Activated naive CD4-positive, alpha-beta T cell treated with anti-CD3 and anti-CD28 coated beads for 36 hours (primary cell): ENCODE measurements around the gene ZSWIM4. TPM values are rescaled to one million over a fixed set of nuclear protein-coding genes. Genes with fewer than 3 reads are reported as not detected.
A peak's percentile ranks its signal among the peaks of the same experiment; 100 is the strongest.

ENCODE experiments used
- CTCF ChIA-PET: fragments of 350-600 bp; sonication (Branson Sonifier 250); formaldehyde crosslinking; loops from one replicate; lab custom pipeline; 2021; ENCODE audit warnings: antibody characterized with exemption; lab: Charles Lee
- DNase-seq: peaks from one replicate; pipeline ENCODE4 v3.0.0-alpha.2; 2020
- H3K27ac Mint-ChIP-seq: one replicate; pipeline ENCODE4 v1.8.0; 2021; ENCODE audit warnings: mild to moderate bottlenecking, mixed read lengths
- H3K27me3 Mint-ChIP-seq: one replicate; pipeline ENCODE4 v1.8.0; 2021; ENCODE audit warnings: low read depth, mixed read lengths
- H3K36me3 Mint-ChIP-seq: one replicate; pipeline ENCODE4 v1.8.0; 2021; ENCODE audit warnings: low read depth, mixed read lengths
- H3K4me1 Mint-ChIP-seq: one replicate; pipeline ENCODE4 v1.8.0; 2021; ENCODE audit warnings: low read depth, mixed read lengths
- H3K4me3 Mint-ChIP-seq: one replicate; pipeline ENCODE4 v1.8.0; 2021; ENCODE audit warnings: mild to moderate bottlenecking, moderate library complexity, mixed read lengths
- H3K9me3 Mint-ChIP-seq: one replicate; pipeline ENCODE4 v1.8.0; 2021; ENCODE audit warnings: mixed read lengths
- intact Hi-C: fragments of 100-400 bp; cut with micrococcal nuclease; formaldehyde crosslinking; loops from one replicate; pipeline ENCODE4 v1.15.1; 2023
- microRNA-seq: library from miRNA; unstranded; fragments of <30 nt; microRNA quantifications from one replicate; pipeline ENCODE4 v1.2.0, GENCODE V29; 2022; ENCODE audit warnings: borderline microRNAs expressed, borderline replicate concordance
- total RNA-seq, 2 experiments: library from RNA; stranded (reverse); gene quantifications; one replicate each; pipeline ENCODE4 v1.2.3, GENCODE V29; 2021

Gene ZSWIM4
- total RNA-seq, 2 experiments from 2014 or later, result 6.7 to 7.1 TPM

GRCh38 chr19:13876834-13877233, 81.6 kb downstream of the ZSWIM4 start, which contains the start of gene NANOS3:
NANOS3 (plus strand) TSS chr19:13877134; CDS start chr19:13877249, 115 bp downstream.
- no peaks in the 10 kb centered on the region for H3K9me3 Mint-ChIP-seq
- peaks cover 7% of the 10 kb centered on the region for H3K27me3 Mint-ChIP-seq
- no peak for DNase-seq
- H3K4me1 Mint-ChIP-seq, result peaks cover 24% of the 10 kb centered on the region
- CTCF ChIA-PET, result interaction anchor here (0.6 kb wide), 1 partner anchor 202 kb away, joined by 4 read pairs; no protein-coding TSS in a partner anchor
- no peak within 1 kb of the TSS for H3K4me3 Mint-ChIP-seq
- no peak within 1 kb of the TSS for H3K27ac Mint-ChIP-seq
- intact Hi-C loops, result no loop called here
- H3K36me3 Mint-ChIP-seq, result no peaks in the 10 kb centered on the region

GRCh38 chr19:13877303-13877702, 82.1 kb downstream of the ZSWIM4 start:
- CTCF ChIA-PET, result interaction anchor here (0.6 kb wide), 1 partner anchor 201 kb away, joined by 4 read pairs; no protein-coding TSS in a partner anchor
- no peak overlapping the region for H3K27ac Mint-ChIP-seq
- peaks cover 29% of the 10 kb centered on the region for H3K4me1 Mint-ChIP-seq
- peaks cover 5% of the 10 kb centered on the region for H3K27me3 Mint-ChIP-seq
- no peaks in the 10 kb centered on the region for H3K36me3 Mint-ChIP-seq
- no peak for DNase-seq
- intact Hi-C loops, result no loop called here
- H3K4me3 Mint-ChIP-seq, result no peak overlapping the region
- H3K9me3 Mint-ChIP-seq, result no peaks in the 10 kb centered on the region

- Mint-ChIP-seq H3K27ac (peak overlapping the region; percentile 77), H3K4me1 (peaks cover 34% of the 10 kb centered on the region)
Measured at GRCh38 chr19:13880059-13881043, 85.1 kb downstream of the ZSWIM4 start.

GRCh38 chr19:13881251-13881691, 86.0 kb downstream of the ZSWIM4 start:
- intact Hi-C loops, result loop anchor here (2.0 to 5.0 kb wide), 2 partner anchors 26 to 591 kb away; partner anchors contain the start of genes BRME1 and CC2D1A
- peak; percentile 46 for DNase-seq
- CTCF ChIA-PET, result interaction anchor here (0.6 to 3.0 kb wide), 20 partner anchors 13 to 1795 kb away, joined by 3 to 16 read pairs (median 5); partner anchors contain the start of genes ASF1B, BRME1, CC2D1A and IL27RA
- H3K9me3 Mint-ChIP-seq, result no peaks in the 10 kb centered on the region
- peaks cover 34% of the 10 kb centered on the region for H3K4me1 Mint-ChIP-seq
- peak overlapping the region; percentile 77 for H3K27ac Mint-ChIP-seq
- no peaks in the 10 kb centered on the region for H3K27me3 Mint-ChIP-seq
- H3K36me3 Mint-ChIP-seq, result no peaks in the 10 kb centered on the region
- H3K4me3 Mint-ChIP-seq, result no peak overlapping the region

More at GRCh38 chr19:13880059-13881043, 85.1 kb downstream of the ZSWIM4 start:
- CTCF ChIA-PET, result interaction anchor here (0.5 to 3.0 kb wide), 25 partner anchors 12 to 257 kb away, joined by 3 to 16 read pairs (median 5); partner anchors contain the start of genes BRME1, CC2D1A, MISP3 and PRKACA
- peak overlapping the region; percentile 45 for H3K4me3 Mint-ChIP-seq
- intact Hi-C loops, result loop anchor here (1.0 to 5.0 kb wide), 9 partner anchors 26 to 592 kb away; partner anchors contain the start of genes ASF1B, BRME1, CC2D1A and DCAF15
- H3K9me3 Mint-ChIP-seq, result no peaks in the 10 kb centered on the region
- H3K36me3 Mint-ChIP-seq, result no peaks in the 10 kb centered on the region
- H3K27me3 Mint-ChIP-seq, result no peaks in the 10 kb centered on the region
- DNase-seq, result peak; percentile 99

Small RNA genes within 50 kb of the gene (microRNA-seq; reads per million reads assigned to microRNA genes)
- gene MIR181C (196 reads per million, percentile 68 among the genes with 10 or more reads in this experiment), gene MIR181D (222 reads per million, percentile 70 among the genes with 10 or more reads in this experiment)

Other genes starting within 250 kb of the ZSWIM4 start
- gene MRI1, start 30.9 kb upstream of the ZSWIM4 start, total RNA-seq, result 10 to 100 TPM; 14.0 to 14.8 TPM
- 100 to 1,000 TPM; 116 to 132 TPM for gene C19orf53, start 21.0 kb upstream of the ZSWIM4 start, total RNA-seq
- gene NANOS3, start 81.7 kb downstream of the ZSWIM4 start, total RNA-seq, result under 1 TPM; 0.55 to 0.74 TPM
- 1 to 10 TPM; 5.8 to 5.9 TPM for gene BRME1, start 110.7 kb downstream of the ZSWIM4 start, total RNA-seq
- 10 to 100 TPM; 27.4 to 28.6 TPM for gene CC2D1A, start 110.8 kb downstream of the ZSWIM4 start, total RNA-seq
- gene PODNL1, start 143.0 kb downstream of the ZSWIM4 start, total RNA-seq, result under 1 TPM in 1 of 2 experiments, not detected in 1; 0.29 TPM
- 10 to 100 TPM; 67.7 to 70.6 TPM for gene DCAF15, start 157.1 kb downstream of the ZSWIM4 start, total RNA-seq
- gene RFX1, start 210.9 kb downstream of the ZSWIM4 start, total RNA-seq, result 10 to 100 TPM; 13.8 to 14.0 TPM
- not detected for gene RLN3, start 232.7 kb downstream of the ZSWIM4 start, total RNA-seq
- 10 to 100 TPM; 59.3 to 59.4 TPM for gene IL27RA, start 236.3 kb downstream of the ZSWIM4 start, total RNA-seq